B cell (primary cell): ENCODE results near the gene ARHGDIB. TPM values are rescaled to one million over a fixed set of nuclear protein-coding genes. Genes with fewer than 3 reads are reported as not detected.

Experiments used
- ATAC-seq: fragments of 200-7000 bp; cut with Tn5 transposase; one replicate; pipeline ENCODE4 v1.10.0; 2021; ENCODE audit warnings: low read depth, mild to moderate bottlenecking, moderate number of reproducible peaks, moderate library complexity
- CTCF ChIA-PET: fragments of 350-600 bp; sonication (Branson Sonifier 250); formaldehyde crosslinking; loops from one replicate; lab custom pipeline; 2021; ENCODE audit warnings: antibody characterized with exemption, inconsistent platforms; lab: Charles Lee
- POLR2A ChIA-PET: fragments of 350-600 bp; sonication (Branson Sonifier 250); formaldehyde crosslinking; loops from one replicate; lab custom pipeline; 2021; ENCODE audit warnings: antibody characterized with exemption; lab: Charles Lee
- DNase-seq: peaks from one replicate; pipeline ENCODE4 v3.0.0; 2013
- H2AFZ ChIP-seq: 2 replicates; pipeline ENCODE4 v1.6.1; 2012; ENCODE audit warnings: mild to moderate bottlenecking, low read depth, low read length; ENCODE audit not compliant: insufficient read depth, poor library complexity, severe bottlenecking
- H3K27ac ChIP-seq, 2 donors: 1 replicate in 1 of 2; 2 replicates in 1 of 2; pipeline ENCODE4 v1.5.1; 2012 to 2013; ENCODE audit warnings: low read length in 2 of 2, mild to moderate bottlenecking in 2 of 2, moderate library complexity in 1 of 2
- H3K27me3 ChIP-seq, 4 experiments: fragments of 200-600 bp in 1 of 4; sonication (generic) in 1 of 4; replicated peaks in 1 of 4; 1 replicate in 2 of 4; 2 replicates in 2 of 4; pipeline versions ENCODE4 v1.6.1 to v1.7.0; 2013 to 2016; ENCODE audit warnings: low read length in 3 of 4, mild to moderate bottlenecking in 2 of 4, mixed read lengths in 1 of 4, moderate library complexity in 1 of 4; ENCODE audit not compliant: insufficient read depth in 4 of 4, control insufficient read depth in 3 of 4; ENCODE audit errors: control extremely low read depth in 1 of 4
- H3K36me3 ChIP-seq, 2 experiments: replicated peaks in 1 of 2; 1 replicate in 1 of 2; 2 replicates in 1 of 2; pipeline versions ENCODE4 v1.6.1 to v1.7.1; 2013; ENCODE audit warnings: low read length in 1 of 2; ENCODE audit not compliant: insufficient read depth in 2 of 2, control insufficient read depth in 1 of 2; ENCODE audit errors: control extremely low read depth in 1 of 2, extremely low read depth in 1 of 2
- H3K4me1 ChIP-seq, 2 donors: fragments of 200-600 bp in 1 of 2; sonication (generic) in 1 of 2; 1 replicate in 1 of 2; 2 replicates in 1 of 2; pipeline versions ENCODE4 v1.5.1 to v1.6.1; 2013 to 2017; ENCODE audit warnings: low read length in 2 of 2; ENCODE audit not compliant: control insufficient read depth in 2 of 2, insufficient read depth in 2 of 2
- H3K4me2 ChIP-seq: replicated peaks from 2 replicates; pipeline ENCODE3; 2012; ENCODE audit warnings: mild to moderate bottlenecking, low read depth, low read length; ENCODE audit not compliant: poor library complexity, severe bottlenecking
- H3K4me3 ChIP-seq, 5 experiments: fragments of 200-600 bp in 1 of 5; sonication (generic) in 1 of 5; 1 replicate in 3 of 5; 2 replicates in 2 of 5; pipeline versions ENCODE4 v1.5.1 to v1.7.0; 2011 to 2016; ENCODE audit warnings: low read length in 4 of 5, mild to moderate bottlenecking in 4 of 5, low read depth in 2 of 5, control low read depth in 1 of 5, moderate library complexity in 1 of 5; ENCODE audit not compliant: insufficient read depth in 1 of 5; ENCODE audit errors: control extremely low read depth in 1 of 5, extremely low read depth in 1 of 5
- H3K79me2 ChIP-seq: fragments of 200-600 bp; sonication (generic); one replicate; pipeline ENCODE4 v1.6.0; 2016; ENCODE audit warnings: low read length; ENCODE audit not compliant: control insufficient read depth, insufficient read depth
- H3K9ac ChIP-seq: fragments of 200-600 bp; sonication (generic); 2 replicates; pipeline ENCODE4 v1.6.1; 2017; ENCODE audit warnings: mild to moderate bottlenecking, low read length, moderate library complexity
- H3K9me3 ChIP-seq, 3 donors: one replicate each; pipeline versions ENCODE4 v1.6.1 to v1.7.1; 2013; ENCODE audit warnings: low read length in 2 of 3; ENCODE audit not compliant: control insufficient read depth in 2 of 3, insufficient read depth in 1 of 3; ENCODE audit errors: control extremely low read depth in 1 of 3
- H4K20me1 ChIP-seq: 2 replicates; pipeline ENCODE4 v1.6.0; 2012; ENCODE audit warnings: mild to moderate bottlenecking, low read length; ENCODE audit not compliant: insufficient read depth, control insufficient read depth, poor library complexity, severe bottlenecking
- H3K27ac Mint-ChIP-seq: one replicate; pipeline ENCODE4 v1.8.0; 2021; ENCODE audit warnings: mixed read lengths
- H3K27me3 Mint-ChIP-seq: one replicate; pipeline ENCODE4 v1.8.0; 2021; ENCODE audit warnings: mixed read lengths
- H3K4me1 Mint-ChIP-seq: one replicate; pipeline ENCODE4 v1.8.0; 2021; ENCODE audit warnings: mixed read lengths
- H3K4me3 Mint-ChIP-seq: one replicate; pipeline ENCODE4 v1.8.0; 2021; ENCODE audit warnings: mixed read lengths
- H3K9me3 Mint-ChIP-seq: one replicate; pipeline ENCODE4 v1.8.0; 2022; ENCODE audit warnings: mixed read lengths; ENCODE audit not compliant: insufficient read depth
- EZH2 ChIP-seq: IDR thresholded peaks from 2 replicates; pipeline ENCODE4 v1.6.1; 2012; ENCODE audit warnings: borderline replicate concordance, low read depth, mild to moderate bottlenecking, moderate library complexity, low read length; ENCODE audit not compliant: insufficient read depth, poor library complexity, severe bottlenecking
- WGBS: methylation state at CpG from one replicate; pipeline ENCODE4 v1.1.5; 2013; ENCODE audit warnings: missing lambda C conversion rate; ENCODE audit not compliant: insufficient coverage; 5-methylcytosine and 5-hydroxymethylcytosine counted together
- intact Hi-C: fragments of 100-400 bp; cut with micrococcal nuclease; formaldehyde crosslinking; loops from one replicate; pipeline ENCODE4 v1.10.0; 2022
- polyA plus RNA-seq: library from polyadenylated mRNA; depleted of rRNA; stranded (reverse); fragments of >200 nt; gene quantifications from 2 replicates; pipeline ENCODE4 v1.2.3, GENCODE V29; 2012
- total RNA-seq, 2 donors: library from RNA; stranded (reverse); fragments of 120-200 nt in 1 of 2; gene quantifications; 1 replicate in 1 of 2; 2 replicates in 1 of 2; pipeline versions ENCODE4 v1.2.3 to v1.2.4, GENCODE V29; 2013 to 2022
- TF ChIP-seq, protein P1 (sequence below): fragments of 200-600 bp; IDR thresholded peaks from one replicate; pipeline ENCODE4 v1.8.0; 2022; ENCODE audit warnings: antibody characterized with exemption, mild to moderate bottlenecking

The ARHGDIB gene
- total and polyA plus RNA-seq, 2 donors (not counting 1 experiment from before 2014, with no cell fraction given): 514 to 826 TPM

DNA sequence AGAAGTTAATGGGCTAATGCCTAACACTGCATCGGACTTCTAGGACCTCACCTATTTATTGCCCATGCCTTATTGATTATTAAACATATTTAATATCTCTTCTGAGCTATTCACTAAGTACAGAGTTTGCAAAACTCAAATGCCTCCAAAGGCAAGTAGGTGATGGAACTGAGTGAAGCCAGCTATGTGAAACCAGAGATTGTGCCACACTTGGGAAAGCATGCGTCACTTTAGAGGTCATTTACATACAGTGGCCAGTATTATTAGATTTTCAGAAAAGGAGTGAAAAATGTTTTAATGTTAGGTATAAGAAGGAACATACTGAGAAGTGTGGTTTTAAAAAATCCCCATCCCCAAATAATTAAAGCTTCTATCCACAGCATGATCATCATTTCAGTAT lies 39.2 kb upstream of the ARHGDIB start:
- no peaks in the 10 kb centered on the region for H4K20me1 ChIP-seq
- H3K4me1 Mint-ChIP-seq: peaks cover 3% of the 10 kb centered on the region
- POLR2A ChIA-PET: interaction anchor here (0.8 kb wide), 1 partner anchor 24 kb away, joined by 3 read pairs; no protein-coding TSS in a partner anchor
- TF ChIP-seq, protein P1, sequence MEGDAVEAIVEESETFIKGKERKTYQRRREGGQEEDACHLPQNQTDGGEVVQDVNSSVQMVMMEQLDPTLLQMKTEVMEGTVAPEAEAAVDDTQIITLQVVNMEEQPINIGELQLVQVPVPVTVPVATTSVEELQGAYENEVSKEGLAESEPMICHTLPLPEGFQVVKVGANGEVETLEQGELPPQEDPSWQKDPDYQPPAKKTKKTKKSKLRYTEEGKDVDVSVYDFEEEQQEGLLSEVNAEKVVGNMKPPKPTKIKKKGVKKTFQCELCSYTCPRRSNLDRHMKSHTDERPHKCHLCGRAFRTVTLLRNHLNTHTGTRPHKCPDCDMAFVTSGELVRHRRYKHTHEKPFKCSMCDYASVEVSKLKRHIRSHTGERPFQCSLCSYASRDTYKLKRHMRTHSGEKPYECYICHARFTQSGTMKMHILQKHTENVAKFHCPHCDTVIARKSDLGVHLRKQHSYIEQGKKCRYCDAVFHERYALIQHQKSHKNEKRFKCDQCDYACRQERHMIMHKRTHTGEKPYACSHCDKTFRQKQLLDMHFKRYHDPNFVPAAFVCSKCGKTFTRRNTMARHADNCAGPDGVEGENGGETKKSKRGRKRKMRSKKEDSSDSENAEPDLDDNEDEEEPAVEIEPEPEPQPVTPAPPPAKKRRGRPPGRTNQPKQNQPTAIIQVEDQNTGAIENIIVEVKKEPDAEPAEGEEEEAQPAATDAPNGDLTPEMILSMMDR: no peak
- TF ChIP-seq EZH2: no peak
- no peak for ATAC-seq
- no peak overlapping the region for H2AFZ ChIP-seq
- H3K27ac ChIP-seq: no peak overlapping the region
- H3K4me3 Mint-ChIP-seq: no peak overlapping the region
- no peak for DNase-seq
- no CpG with 5 or more reads among the region's 2 CpGs for WGBS
- peaks cover 1 to 2% of the 10 kb centered on the region in 2 donors for H3K4me1 ChIP-seq
- H3K4me2 ChIP-seq: no peak overlapping the region
- H3K27me3 Mint-ChIP-seq: peaks cover 22% of the 10 kb centered on the region
- H3K36me3 ChIP-seq: no peaks in the 10 kb centered on the region
- intact Hi-C loops: loop anchor here (5.0 kb wide), 1 partner anchor 857 kb away; no protein-coding TSS in a partner anchor
- peaks cover 2% of the 10 kb centered on the region for H3K79me2 ChIP-seq
- no peak overlapping the region for H3K27ac Mint-ChIP-seq
- H3K9me3 ChIP-seq: no peaks in the 10 kb centered on the region
- peaks cover 0 to 17% (median 6%) of the 10 kb centered on the region in 4 experiments for H3K27me3 ChIP-seq
- H3K9ac ChIP-seq: no peak overlapping the region
- H3K9me3 Mint-ChIP-seq: no peaks in the 10 kb centered on the region
- CTCF ChIA-PET: interaction anchor here (0.6 to 2.3 kb wide), 5 partner anchors 10 to 277 kb away, joined by 3 to 13 read pairs (median 4); no protein-coding TSS in a partner anchor
- no peak overlapping the region for H3K4me3 ChIP-seq

DNA sequence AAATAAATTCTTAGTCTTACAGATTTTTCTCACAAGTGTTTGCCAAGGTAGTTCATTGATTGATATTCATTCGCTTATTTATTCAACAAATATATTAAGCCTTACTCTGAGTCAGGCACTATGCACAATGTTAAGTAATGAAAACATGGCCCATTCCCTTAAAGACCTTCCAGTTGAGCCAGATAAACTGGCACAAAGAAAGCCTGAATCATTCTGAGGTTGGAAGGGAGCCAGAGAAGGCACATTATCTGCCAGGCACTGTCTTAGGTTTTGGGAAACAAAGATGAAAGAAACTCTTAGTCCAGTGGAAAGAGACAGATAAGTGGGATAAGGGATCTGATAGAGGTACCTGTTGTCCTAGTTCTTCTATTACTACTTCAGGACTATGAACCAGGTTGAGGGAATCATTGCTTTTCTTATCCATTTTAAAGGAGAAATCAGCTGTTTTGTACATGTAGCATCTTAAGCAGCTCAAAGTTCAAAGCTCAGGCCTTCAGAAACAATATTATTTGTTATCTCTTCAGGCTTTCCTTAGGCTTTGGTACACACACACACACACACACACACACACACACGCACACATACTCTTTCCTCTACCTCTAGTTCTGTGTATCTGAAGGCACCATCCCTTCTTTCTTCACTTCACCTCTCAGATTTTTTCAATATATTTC lies 38.4 kb upstream of the ARHGDIB start:
- no peak overlapping the region for H3K4me3 Mint-ChIP-seq
- peaks cover 0 to 17% (median 4%) of the 10 kb centered on the region in 4 experiments for H3K27me3 ChIP-seq
- no peak overlapping the region for H3K27ac ChIP-seq
- peaks cover 9% of the 10 kb centered on the region in 2 donors for H3K4me1 ChIP-seq
- ChIA-PET POLR2A (interaction anchor here (0.8 kb wide), 1 partner anchor 25 kb away, joined by 3 read pairs; no protein-coding TSS in a partner anchor), CTCF (interaction anchor here (0.6 to 2.3 kb wide), 2 partner anchors 16 to 153 kb away, joined by 4 to 13 read pairs; no protein-coding TSS in a partner anchor)
- DNase-seq: no peak
- H3K4me1 Mint-ChIP-seq: peaks cover 9% of the 10 kb centered on the region
- no peak for TF ChIP-seq EZH2
- TF ChIP-seq, protein P1: no peak
- no peaks in the 10 kb centered on the region for H3K9me3 ChIP-seq
- no peaks in the 10 kb centered on the region for H3K36me3 ChIP-seq
- no peak overlapping the region for H3K27ac Mint-ChIP-seq
- peaks cover 16% of the 10 kb centered on the region for H3K27me3 Mint-ChIP-seq
- intact Hi-C loops: loop anchor here (5.0 to 10.0 kb wide), 4 partner anchors 217 to 857 kb away; no protein-coding TSS in a partner anchor
- WGBS: 64% methylated on average over 1 of the region's 2 CpGs
- no peaks in the 10 kb centered on the region for H4K20me1 ChIP-seq
- no peak overlapping the region for H3K9ac ChIP-seq
- no peaks in the 10 kb centered on the region for H3K9me3 Mint-ChIP-seq
- peaks cover 9% of the 10 kb centered on the region for H3K79me2 ChIP-seq
- ATAC-seq: no peak
- no peak overlapping the region for H3K4me2 ChIP-seq
- H3K4me3 ChIP-seq: no peak overlapping the region
- no peak overlapping the region for H2AFZ ChIP-seq
